Spleen (tissue), 11 donors: ENCODE measurements around the gene SAMD10. TPM values are rescaled to one million over a fixed set of nuclear protein-coding genes. Genes with fewer than 3 reads are reported as not detected.
"Not testable (repeated sequence)": the region's sequence is repeated elsewhere in the genome, so short reads cannot be mapped to it uniquely, and the experiment has no call there.

Experiments used
- DNase-seq: peaks from one replicate; pipeline ENCODE4 v3.0.0-alpha.2; 2020
- H3K27ac ChIP-seq, 8 donors: fragments of 200-600 bp; sonication (generic) in 7 of 8; 1 replicate in 4 of 8; 2 replicates in 4 of 8; pipeline versions ENCODE4 v1.5.0 to v1.8.0; 2016 to 2021; ENCODE audit warnings: inconsistent platforms in 4 of 8, mild to moderate bottlenecking in 4 of 8, moderate library complexity in 1 of 8
- H3K27me3 ChIP-seq, 7 donors: fragments of 200-600 bp; sonication (generic) in 6 of 7; replicated peaks in 1 of 7; 1 replicate in 4 of 7; 2 replicates in 3 of 7; pipeline versions ENCODE4 v1.5.0 to v1.8.0; 2016 to 2021; ENCODE audit warnings: inconsistent platforms in 3 of 7, mild to moderate bottlenecking in 1 of 7
- H3K36me3 ChIP-seq, 6 donors: fragments of 200-600 bp; sonication (generic) in 5 of 6; 1 replicate in 4 of 6; 2 replicates in 2 of 6; pipeline versions ENCODE4 v1.5.0 to v1.8.0; 2016 to 2021; ENCODE audit warnings: inconsistent platforms in 2 of 6
- H3K4me1 ChIP-seq, 6 donors: fragments of 200-600 bp; sonication (generic) in 5 of 6; 1 replicate in 3 of 6; 2 replicates in 3 of 6; pipeline versions ENCODE4 v1.5.0 to v1.8.0; 2016 to 2021; ENCODE audit warnings: inconsistent platforms in 3 of 6
- H3K4me3 ChIP-seq, 8 donors: fragments of 200-600 bp; sonication (generic) in 7 of 8; 1 replicate in 4 of 8; 2 replicates in 4 of 8; pipeline versions ENCODE4 v1.5.0 to v1.8.0; 2016 to 2021; ENCODE audit warnings: inconsistent platforms in 4 of 8, mild to moderate bottlenecking in 4 of 8, moderate library complexity in 2 of 8
- H3K9me3 ChIP-seq, 8 donors: fragments of 200-600 bp; sonication (generic) in 7 of 8; 1 replicate in 4 of 8; 2 replicates in 4 of 8; pipeline versions ENCODE4 v1.5.0 to v1.8.0; 2016 to 2021; ENCODE audit warnings: inconsistent platforms in 4 of 8
- CTCF ChIP-seq, 11 experiments: fragments of 200-600 bp in 7 of 11; fragments of 450-650 bp in 4 of 11; sonication (generic) in 4 of 11; IDR thresholded peaks in 8 of 11; conservative IDR thresholded peaks in 3 of 11; 1 replicate in 7 of 11; 2 replicates in 4 of 11; pipeline versions ENCODE4 v1.4.0 to v1.8.0; 2016 to 2021; ENCODE audit warnings: antibody characterized with exemption in 11 of 11, inconsistent platforms in 4 of 11, mild to moderate bottlenecking in 1 of 11
- POLR2A ChIP-seq, 3 donors: fragments of 450-650 bp; IDR thresholded peaks; one replicate each; pipeline ENCODE4 v1.5.1; 2017; ENCODE audit warnings: antibody characterized with exemption in 3 of 3, mild to moderate bottlenecking in 1 of 3
- POLR2AphosphoS5 ChIP-seq, 3 donors: sonication (generic); formaldehyde crosslinking; IDR thresholded peaks; one replicate each; pipeline ENCODE4 v1.5.1; 2017; ENCODE audit warnings: antibody characterized with exemption in 3 of 3
- WGBS, 5 donors: extraction: QIAGEN DNeasy Blood & Tissue Kit in 3 of 5; methylation state at CpG; one replicate each; pipeline versions ENCODE4 v1.1.5 to v1.1.7; 2013 to 2018; 5-methylcytosine and 5-hydroxymethylcytosine counted together
- intact Hi-C: fragments of 100-400 bp; cut with DNase I; formaldehyde crosslinking; loops from one replicate; pipeline ENCODE4 v1.15.0; 2023; ENCODE audit warnings: low total_unique reads
- polyA plus RNA-seq, 3 donors: library from polyadenylated mRNA; stranded (reverse); fragments of 200-250 nt; gene quantifications; one replicate each; pipeline ENCODE4 v1.2.1, GENCODE V29; 2013
- total RNA-seq, 7 donors: library from RNA; depleted of rRNA in 3 of 7; stranded (reverse); fragments of >200 nt in 3 of 7; fragmentation: NEBNext Ultra II Directional in 4 of 7; extraction: Animal tissue kit (Norgen Biotek cat#: 25700) in 4 of 7; gene quantifications; one replicate each; pipeline versions ENCODE4 v1.1.0 to v1.2.1, GENCODE V29; 2016 to 2021
- donor health status: healthy with polysubstance abuse.
- donor health status: DM: no; HTN: no; CAD: no; lungs with moderate emphysema.
- donor health status: DM: no; HTN: no; CAD: no.
- donor health status: Bipolar disorder and iron deficiency.
- donor health status: healthy.
- donor health status: DM: no; HTN: no; CAD: no.
- donor health status: DM: yes; HTN: yes; CAD: no.

The SAMD10 gene
- total and polyA plus RNA-seq, 10 donors, result 5.9 to 13.8 (median 8.8) TPM

- TF ChIP-seq POLR2A (IDR thresholded peaks at IDR 0.05) (no peak), CTCF (IDR thresholded peaks at IDR 0.05 in 8 of 11, conservative IDR thresholded peaks at IDR 0.05 in 3 of 11) (no peak), POLR2AphosphoS5 (IDR thresholded peaks at IDR 0.05) (no peak)
- Histone ChIP-seq H3K4me1 (peaks cover 7 to 17% (median 14%) of the 10 kb centered on the region in 6 donors), H3K9me3 (peaks cover 0 to 7% (median 0%) of the 10 kb centered on the region in 8 donors), H3K27me3 (no peaks in the 10 kb centered on the region), H3K4me3 (no peak overlapping the region), H3K36me3 (peaks cover 0 to 73% (median 57%) of the 10 kb centered on the region in 6 donors), H3K27ac (no peak overlapping the region)
- intact Hi-C loops, result no loop called here
- 88 to 98% (median 95%) methylated on average over 19 to 26 of the region's 26 CpGs for WGBS, 5 donors
- DNase-seq, result peak; percentile 73
Observed at GRCh38 chr20:63961664-63962425, 17.6 kb downstream of the SAMD10 start.

GRCh38 chr20:63960654-63961621 is 18.5 kb downstream of the SAMD10 start:
- intact Hi-C loops, H3K4me3 ChIP-seq, H3K27ac ChIP-seq, H3K27me3 ChIP-seq, H3K9me3 ChIP-seq: not testable (repeated sequence)
- DNase-seq, result peak; percentile 67
- WGBS, 5 donors, result 81 to 91% (median 90%) methylated on average over 7 to 15 of the region's 15 CpGs
- Histone ChIP-seq H3K36me3 (peaks cover 0 to 64% (median 50%) of the 10 kb centered on the region in 6 donors), H3K4me1 (peaks cover 7 to 22% (median 17%) of the 10 kb centered on the region in 6 donors)
- TF ChIP-seq POLR2AphosphoS5 (IDR thresholded peaks at IDR 0.05), result peak in 1 of 3 donors; percentile 11

GRCh38 chr20:63959699-63960075 is 19.8 kb downstream of the SAMD10 start:
- H3K36me3 ChIP-seq, result peaks cover 0 to 63% (median 50%) of the 10 kb centered on the region in 6 donors
- H3K4me3 ChIP-seq, result no peak overlapping the region
- H3K9me3 ChIP-seq, result no peaks in the 10 kb centered on the region
- H3K4me1 ChIP-seq, result peaks cover 12 to 34% (median 28%) of the 10 kb centered on the region in 6 donors
- H3K27me3 ChIP-seq, result no peaks in the 10 kb centered on the region
- intact Hi-C loops, result no loop called here
- 92 to 97% (median 95%) methylated on average over 11 to 17 of the region's 17 CpGs for WGBS, 5 donors
- no peak for DNase-seq
- no peak for TF ChIP-seq CTCF (IDR thresholded peaks at IDR 0.05 in 8 of 11, conservative IDR thresholded peaks at IDR 0.05 in 3 of 11)
- TF ChIP-seq POLR2AphosphoS5 (IDR thresholded peaks at IDR 0.05), result peak in 1 of 3 donors; percentile 21
- H3K27ac ChIP-seq, result no peak overlapping the region

- H3K36me3 ChIP-seq, result peaks cover 0 to 57% (median 45%) of the 10 kb centered on the region in 6 donors
- intact Hi-C loops, result no loop called here
- DNase-seq, result no peak
- no peaks in the 10 kb centered on the region for H3K27me3 ChIP-seq
- no peak overlapping the region for H3K4me3 ChIP-seq
- no peak overlapping the region for H3K27ac ChIP-seq
- H3K9me3 ChIP-seq, result no peaks in the 10 kb centered on the region
- H3K4me1 ChIP-seq, result peaks cover 17 to 40% (median 33%) of the 10 kb centered on the region in 6 donors
- WGBS, 5 donors, result 84 to 94% (median 90%) methylated on average over 7 to 10 of the region's 10 CpGs
- TF ChIP-seq POLR2AphosphoS5 (IDR thresholded peaks at IDR 0.05) (no peak), POLR2A (IDR thresholded peaks at IDR 0.05) (no peak), CTCF (IDR thresholded peaks at IDR 0.05 in 8 of 11, conservative IDR thresholded peaks at IDR 0.05 in 3 of 11) (no peak)
Observed at GRCh38 chr20:63958964-63959698, 20.3 kb downstream of the SAMD10 start.
